GM23338 (cell line): Measurements from ENCODE around the gene LEP. TPM values are rescaled to one million over a fixed set of nuclear protein-coding genes. Genes with fewer than 3 reads are reported as not detected.

ENCODE experiments used
- ATAC-seq: fragments of 200-7000 bp; cut with Tn5 transposase; 3 replicates; pipeline ENCODE4 v1.9.1; 2020
- DNase-seq: peaks from one replicate; pipeline ENCODE4 v3.0.0-alpha.2; 2015; ENCODE audit warnings: low spot score
- H2AFZ ChIP-seq: fragments of 200-600 bp; sonication (generic); 2 replicates; pipeline ENCODE4 v1.8.0; 2016; ENCODE audit warnings: antibody characterized with exemption, mild to moderate bottlenecking, moderate library complexity
- H3F3A ChIP-seq: fragments of 200-600 bp; sonication (generic); replicated peaks from 2 replicates; pipeline ENCODE4 v1.8.0; 2017; ENCODE audit warnings: antibody characterized with exemption, mixed run types, low read depth
- H3K27ac ChIP-seq: fragments of 200-600 bp; sonication (generic); 2 replicates; pipeline ENCODE4 v1.6.1; 2016; ENCODE audit warnings: low read depth
- H3K27me3 ChIP-seq: fragments of 200-600 bp; sonication (generic); 2 replicates; pipeline ENCODE4 v1.8.0; 2016; ENCODE audit warnings: mild to moderate bottlenecking, mixed run types, moderate library complexity; ENCODE audit not compliant: insufficient read depth
- H3K36me3 ChIP-seq: fragments of 200-600 bp; sonication (generic); 2 replicates; pipeline ENCODE4 v1.8.0; 2016; ENCODE audit warnings: mild to moderate bottlenecking; ENCODE audit not compliant: insufficient read depth
- H3K4me1 ChIP-seq: fragments of 200-600 bp; sonication (generic); 2 replicates; pipeline ENCODE4 v1.8.0; 2016; ENCODE audit warnings: mild to moderate bottlenecking, moderate library complexity; ENCODE audit not compliant: insufficient read depth
- H3K4me2 ChIP-seq: fragments of 200-600 bp; sonication (generic); 2 replicates; pipeline ENCODE4 v1.7.1; 2017; ENCODE audit warnings: mixed run types
- H3K4me3 ChIP-seq: fragments of 200-600 bp; sonication (generic); 2 replicates; pipeline ENCODE4 v1.6.1; 2016; ENCODE audit warnings: mixed run types
- H3K79me2 ChIP-seq: fragments of 200-600 bp; sonication (generic); replicated peaks from 2 replicates; pipeline ENCODE4 v1.8.0; 2017; ENCODE audit warnings: mild to moderate bottlenecking; ENCODE audit not compliant: insufficient read depth
- H3K9me2 ChIP-seq: fragments of 200-600 bp; sonication (generic); 2 replicates; pipeline ENCODE4 v1.8.0; 2017; ENCODE audit not compliant: insufficient read depth
- H4K20me1 ChIP-seq: fragments of 200-600 bp; sonication (generic); replicated peaks from 2 replicates; pipeline ENCODE4 v1.8.0; 2017; ENCODE audit warnings: mild to moderate bottlenecking; ENCODE audit not compliant: insufficient read depth
- H3K27ac Mint-ChIP-seq: 2 replicates; pipeline ENCODE4 v1.8.0; 2020; ENCODE audit warnings: inconsistent platforms, mild to moderate bottlenecking, moderate library complexity, mixed read lengths
- H3K27me3 Mint-ChIP-seq: 3 replicates; pipeline ENCODE4 v1.8.0; 2022; ENCODE audit warnings: low read depth, mild to moderate bottlenecking, moderate library complexity, mixed read lengths, inconsistent platforms; ENCODE audit not compliant: insufficient read depth, poor library complexity
- H3K36me3 Mint-ChIP-seq: 3 replicates; pipeline ENCODE4 v1.8.0; 2021; ENCODE audit warnings: low read depth, mild to moderate bottlenecking, inconsistent platforms, moderate library complexity, mixed read lengths
- H3K4me1 Mint-ChIP-seq: 3 replicates; pipeline ENCODE4 v1.8.0; 2020; ENCODE audit warnings: mild to moderate bottlenecking, inconsistent platforms, mixed read lengths
- H3K4me3 Mint-ChIP-seq: 3 replicates; pipeline ENCODE4 v1.8.0; 2021; ENCODE audit warnings: moderate library complexity, mild to moderate bottlenecking, inconsistent platforms, mixed read lengths
- H3K9me3 Mint-ChIP-seq: 3 replicates; pipeline ENCODE4 v1.8.0; 2020; ENCODE audit warnings: moderate library complexity, mild to moderate bottlenecking, inconsistent platforms, mixed read lengths
- CREB1 ChIP-seq: fragments of 250-450 bp; sonication (Bioruptor Pico); IDR thresholded peaks from 2 replicates; pipeline ENCODE4 v1.5.0; 2020; ENCODE audit warnings: low read depth, mild to moderate bottlenecking, moderate library complexity
- CTCF ChIP-seq, 2 experiments: fragments of 200-600 bp in 1 of 2; sonication (generic) in 1 of 2; conservative IDR thresholded peaks; 2 replicates each; pipeline versions ENCODE4 v1.5.1 to v1.6.1; 2016 to 2017; ENCODE audit warnings: antibody characterized with exemption in 2 of 2, low read depth in 2 of 2, mild to moderate bottlenecking in 2 of 2, moderate library complexity in 1 of 2
- EZH2 ChIP-seq: fragments of 200-600 bp; sonication (generic); IDR thresholded peaks from one replicate; pipeline ENCODE4 v1.8.0; 2017; ENCODE audit warnings: antibody characterized with exemption, mild to moderate bottlenecking, low read depth; ENCODE audit not compliant: unreplicated experiment
- EZH2phosphoT487 ChIP-seq: fragments of 200-600 bp; sonication (generic); IDR thresholded peaks from one replicate; pipeline ENCODE4 v1.8.1; 2018; ENCODE audit warnings: antibody characterized with exemption; ENCODE audit not compliant: unreplicated experiment
- JUNB ChIP-seq: IDR thresholded peaks from one replicate; pipeline ENCODE4 v1.6.1; 2016; ENCODE audit warnings: antibody characterized with exemption; ENCODE audit not compliant: unreplicated experiment
- NANOG ChIP-seq: IDR thresholded peaks from 2 replicates; pipeline ENCODE4 v1.6.1; 2016; ENCODE audit warnings: antibody characterized with exemption, borderline replicate concordance
- POLR2AphosphoS5 ChIP-seq: IDR thresholded peaks from 2 replicates; pipeline ENCODE4 v1.6.1; 2016; ENCODE audit warnings: antibody characterized with exemption, low read depth
- REST ChIP-seq: IDR thresholded peaks from one replicate; pipeline ENCODE4 v1.6.1; 2018; ENCODE audit warnings: antibody characterized with exemption; ENCODE audit not compliant: unreplicated experiment
- STAT1 ChIP-seq: IDR thresholded peaks from one replicate; pipeline ENCODE4 v1.6.1; 2016; ENCODE audit warnings: antibody characterized with exemption; ENCODE audit not compliant: unreplicated experiment
- ZNF114 ChIP-seq: fragments of 250-450 bp; sonication (Bioruptor Pico); IDR thresholded peaks from 2 replicates; pipeline ENCODE4 v1.5.0; 2020; ENCODE audit warnings: mild to moderate bottlenecking, moderate library complexity
- ZNF331 ChIP-seq: fragments of 250-450 bp; sonication (Bioruptor Pico); IDR thresholded peaks from 2 replicates; pipeline ENCODE4 v1.5.0; 2020; ENCODE audit warnings: low read depth, mild to moderate bottlenecking, moderate library complexity
- ZNF462 ChIP-seq: fragments of 250-450 bp; sonication (Bioruptor Pico); IDR thresholded peaks from 2 replicates; pipeline ENCODE4 v1.5.0; 2020; ENCODE audit warnings: mild to moderate bottlenecking, moderate library complexity
- polyA plus RNA-seq: library from polyadenylated mRNA; unstranded; fragments of >200 nt; fragmentation: Nextera tagmentation; extraction: Ambion mirVana; gene quantifications from 2 replicates; pipeline ENCODE4 v1.2.1, GENCODE V29; 2016
- total RNA-seq: library from RNA; depleted of rRNA; stranded (reverse); fragments of >200 nt; shearing (Covaris generic); gene quantifications from 2 replicates; pipeline ENCODE4 v1.2.3, GENCODE V29; 2014
- TF ChIP-seq, protein P1 (sequence below): IDR thresholded peaks from 2 replicates; pipeline ENCODE4 v1.6.1; 2016; ENCODE audit warnings: antibody characterized with exemption

LEP gene
- total and polyA plus RNA-seq, 2 experiments from 2014 or later, result not detected

DNA sequence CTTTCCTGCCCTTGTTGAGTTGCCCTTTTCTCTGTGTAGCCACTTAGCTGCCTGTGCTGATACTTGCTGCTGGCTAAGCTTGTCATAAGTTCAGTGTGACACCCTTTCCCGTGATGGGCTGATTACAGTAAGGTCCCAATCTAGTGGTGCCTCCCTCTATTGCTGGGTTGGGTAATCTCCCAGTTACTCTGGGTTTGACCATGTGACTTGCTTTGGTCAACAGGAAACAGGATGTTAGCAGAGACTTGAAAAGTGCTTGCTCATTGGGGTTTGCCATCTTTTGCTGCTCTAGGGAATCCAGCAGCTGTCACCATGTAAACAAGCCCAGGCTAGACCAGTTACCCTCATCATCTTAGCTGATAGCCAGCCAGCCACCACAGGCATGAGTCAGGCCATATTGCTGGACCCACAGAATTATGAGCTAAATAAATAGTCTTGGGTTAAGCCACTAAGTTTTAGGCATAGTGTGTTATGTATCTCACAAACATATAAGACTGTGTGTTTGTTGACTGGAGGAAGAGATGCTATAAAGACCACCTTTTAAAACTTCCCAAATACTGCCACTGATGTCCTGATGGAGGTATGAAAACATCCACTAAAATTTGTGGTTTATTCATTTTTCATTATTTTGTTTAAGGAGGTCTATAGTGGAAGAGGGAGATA lies 4.0 kb upstream of the LEP start:
- TF ChIP-seq CTCF (conservative IDR thresholded peaks at IDR 0.05; ENCODE audit: low read depth in 2 of 2) (no peak), EZH2phosphoT487 (no peak), REST (no peak), ZNF331 (no peak), ZNF462 (CRISPR knock-in tag) (no peak), JUNB (no peak), NANOG (no peak), CREB1 (CRISPR knock-in tag) (no peak), EZH2 (no peak), POLR2AphosphoS5 (no peak), STAT1 (no peak), ZNF114 (CRISPR knock-in tag) (no peak)
- TF ChIP-seq, protein P1, sequence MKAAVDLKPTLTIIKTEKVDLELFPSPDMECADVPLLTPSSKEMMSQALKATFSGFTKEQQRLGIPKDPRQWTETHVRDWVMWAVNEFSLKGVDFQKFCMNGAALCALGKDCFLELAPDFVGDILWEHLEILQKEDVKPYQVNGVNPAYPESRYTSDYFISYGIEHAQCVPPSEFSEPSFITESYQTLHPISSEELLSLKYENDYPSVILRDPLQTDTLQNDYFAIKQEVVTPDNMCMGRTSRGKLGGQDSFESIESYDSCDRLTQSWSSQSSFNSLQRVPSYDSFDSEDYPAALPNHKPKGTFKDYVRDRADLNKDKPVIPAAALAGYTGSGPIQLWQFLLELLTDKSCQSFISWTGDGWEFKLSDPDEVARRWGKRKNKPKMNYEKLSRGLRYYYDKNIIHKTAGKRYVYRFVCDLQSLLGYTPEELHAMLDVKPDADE, result no peak
- Mint-ChIP-seq H3K27ac (no peak overlapping the region), H3K36me3 (peaks cover 14% of the 10 kb centered on the region; the same call in 2 of the 3 replicates), H3K27me3 (peaks cover 13% of the 10 kb centered on the region), H3K4me3 (no peak overlapping the region), H3K9me3 (peaks cover 25% of the 10 kb centered on the region), H3K4me1 (peaks cover 4% of the 10 kb centered on the region)
- Histone ChIP-seq H4K20me1 (no peaks in the 10 kb centered on the region), H3K4me2 (no peak overlapping the region), H3K4me3 (no peak overlapping the region), H3F3A (no peaks in the 10 kb centered on the region), H3K27ac (no peak overlapping the region), H3K79me2 (no peaks in the 10 kb centered on the region), H3K4me1 (no peaks in the 10 kb centered on the region), H3K36me3 (no peaks in the 10 kb centered on the region), H3K27me3 (no peaks in the 10 kb centered on the region), H3K9me2 (0 out of 2 replicates have a peak, but pooled peaks cover 7% of the 10 kb centered on the region), H2AFZ (no peak overlapping the region)
- ATAC-seq, result no peak
- peak; percentile 6 for DNase-seq
